ENCODE results near the gene ALS2CL.

Gene ALS2CL

GRCh38 chr3:46661776-46662766 is 31.4 kb downstream of the ALS2CL start:
- H3K27me3 ChIP-seq (ENCODE audit: control insufficient read depth, insufficient read depth, low read length), result no peaks in the 10 kb centered on the region
- H3K4me3 ChIP-seq (ENCODE audit: low read depth, low read length), result no peak overlapping the region
- H3K9ac ChIP-seq (ENCODE audit: low read length), result no peak overlapping the region
- H3K27ac ChIP-seq (ENCODE audit: low read depth, low read length), result no peak overlapping the region
- no peaks in the 10 kb centered on the region for H3K9me3 ChIP-seq (ENCODE audit: control insufficient read depth, insufficient read depth, low read depth, low read length)
- H3K4me1 ChIP-seq (ENCODE audit: control insufficient read depth, insufficient read depth, low read length), result peaks cover 56% of the 10 kb centered on the region
- H3K36me3 ChIP-seq (ENCODE audit: control insufficient read depth, insufficient read depth, low read length), result no peaks in the 10 kb centered on the region

GRCh38 chr3:46660543-46661523 is 32.6 kb downstream of the ALS2CL start:
- H3K4me1 ChIP-seq (ENCODE audit: control insufficient read depth, insufficient read depth, low read length), result peaks cover 65% of the 10 kb centered on the region
- no peak overlapping the region for H3K9ac ChIP-seq (ENCODE audit: low read length)
- H3K4me3 ChIP-seq (ENCODE audit: low read depth, low read length), result no peak overlapping the region
- H3K9me3 ChIP-seq (ENCODE audit: control insufficient read depth, insufficient read depth, low read depth, low read length), result no peaks in the 10 kb centered on the region
- no peaks in the 10 kb centered on the region for H3K36me3 ChIP-seq (ENCODE audit: control insufficient read depth, insufficient read depth, low read length)
- H3K27ac ChIP-seq (ENCODE audit: low read depth, low read length), result no peak overlapping the region
- no peaks in the 10 kb centered on the region for H3K27me3 ChIP-seq (ENCODE audit: control insufficient read depth, insufficient read depth, low read length)

GRCh38 chr3:46660003-46660402 is 33.5 kb downstream of the ALS2CL start:
- no peaks in the 10 kb centered on the region for H3K9me3 ChIP-seq (ENCODE audit: control insufficient read depth, insufficient read depth, low read depth, low read length)
- H3K27me3 ChIP-seq (ENCODE audit: control insufficient read depth, insufficient read depth, low read length), result no peaks in the 10 kb centered on the region
- H3K4me1 ChIP-seq (ENCODE audit: control insufficient read depth, insufficient read depth, low read length), result peaks cover 65% of the 10 kb centered on the region
- H3K27ac ChIP-seq (ENCODE audit: low read depth, low read length), result no peak overlapping the region
- H3K36me3 ChIP-seq (ENCODE audit: control insufficient read depth, insufficient read depth, low read length), result no peaks in the 10 kb centered on the region
- H3K4me3 ChIP-seq (ENCODE audit: low read depth, low read length), result no peak overlapping the region
- no peak overlapping the region for H3K9ac ChIP-seq (ENCODE audit: low read length)

DNA sequence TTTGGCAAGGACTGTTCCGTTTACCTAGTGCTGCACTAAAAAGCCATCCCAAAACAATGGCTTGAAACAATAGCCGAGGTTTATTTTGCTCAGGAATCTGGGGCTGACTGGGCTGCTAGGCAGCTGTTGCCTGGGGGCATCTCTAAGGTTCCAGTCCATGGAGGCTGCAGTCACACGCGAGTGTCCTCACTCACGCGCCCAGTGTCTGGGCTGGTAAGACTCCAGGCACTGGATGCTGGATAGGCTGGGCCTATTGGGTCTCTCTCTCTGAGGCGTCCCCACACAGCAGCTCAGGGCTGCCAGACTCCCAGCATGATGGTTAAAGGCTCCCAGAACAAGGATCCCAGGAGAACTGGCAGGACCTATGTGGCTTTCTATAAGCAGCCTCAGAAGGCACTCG is 34.2 kb downstream of the ALS2CL start:
- Histone ChIP-seq H3K36me3 (ENCODE audit: control insufficient read depth, insufficient read depth, low read length) (no peaks in the 10 kb centered on the region), H3K4me3 (ENCODE audit: low read depth, low read length) (no peak overlapping the region), H3K9me3 (ENCODE audit: control insufficient read depth, insufficient read depth, low read depth, low read length) (no peaks in the 10 kb centered on the region), H3K27ac (ENCODE audit: low read depth, low read length) (no peak overlapping the region), H3K4me1 (ENCODE audit: control insufficient read depth, insufficient read depth, low read length) (peaks cover 65% of the 10 kb centered on the region), H3K9ac (ENCODE audit: low read length) (peak overlapping the region; percentile 5), H3K27me3 (ENCODE audit: control insufficient read depth, insufficient read depth, low read length) (no peaks in the 10 kb centered on the region)

DNA sequence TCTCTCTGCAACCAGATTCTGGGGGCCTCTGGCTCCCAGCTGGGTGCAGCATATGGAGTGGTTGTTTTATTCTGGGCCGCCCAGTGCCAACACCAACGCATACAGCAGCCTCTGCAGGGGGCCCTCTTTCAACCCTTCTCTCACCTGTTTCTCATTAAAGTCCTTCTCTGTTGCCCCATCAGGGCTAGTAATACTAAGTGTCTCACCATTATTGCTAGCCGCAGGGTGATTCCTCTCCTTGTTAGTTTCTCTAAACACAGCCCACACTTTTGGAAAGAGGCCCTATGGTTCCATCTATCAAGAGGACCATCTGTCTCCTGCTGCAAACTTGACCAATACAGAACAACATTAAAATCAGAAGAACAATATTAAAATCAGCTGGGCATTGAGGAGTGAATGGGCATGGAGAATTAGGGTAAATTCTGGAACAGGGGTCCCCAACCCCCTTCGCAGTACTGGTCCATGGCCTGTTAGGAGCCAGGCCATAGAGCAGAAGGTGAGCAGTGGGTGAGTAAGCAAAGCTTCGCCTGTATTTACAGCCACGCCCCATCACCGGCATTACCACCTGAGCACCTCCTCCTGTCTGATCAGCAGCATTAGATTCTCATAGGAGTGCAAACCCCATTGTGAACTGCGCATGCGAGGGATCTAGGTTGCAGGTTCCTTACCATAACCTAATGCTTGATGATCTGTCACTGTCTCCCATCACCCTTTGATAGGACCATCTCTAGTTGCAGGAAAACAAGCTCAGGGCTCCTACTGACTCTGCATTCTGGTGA is 36.5 kb downstream of the ALS2CL start:
- peaks cover 9% of the 10 kb centered on the region for H3K9me3 ChIP-seq (ENCODE audit: control insufficient read depth, insufficient read depth, low read depth, low read length)
- H3K27ac ChIP-seq (ENCODE audit: low read depth, low read length), result no peak overlapping the region
- no peak overlapping the region for H3K4me3 ChIP-seq (ENCODE audit: low read depth, low read length)
- peaks cover 47% of the 10 kb centered on the region for H3K4me1 ChIP-seq (ENCODE audit: control insufficient read depth, insufficient read depth, low read length)
- no peaks in the 10 kb centered on the region for H3K36me3 ChIP-seq (ENCODE audit: control insufficient read depth, insufficient read depth, low read length)
- H3K27me3 ChIP-seq (ENCODE audit: control insufficient read depth, insufficient read depth, low read length), result no peaks in the 10 kb centered on the region
- H3K9ac ChIP-seq (ENCODE audit: low read length), result no peak overlapping the region

- H3K27ac ChIP-seq (ENCODE audit: low read depth, low read length), result no peak overlapping the region
- no peaks in the 10 kb centered on the region for H3K27me3 ChIP-seq (ENCODE audit: control insufficient read depth, insufficient read depth, low read length)
- H3K4me1 ChIP-seq (ENCODE audit: control insufficient read depth, insufficient read depth, low read length), result peaks cover 30% of the 10 kb centered on the region
- no peaks in the 10 kb centered on the region for H3K36me3 ChIP-seq (ENCODE audit: control insufficient read depth, insufficient read depth, low read length)
- H3K4me3 ChIP-seq (ENCODE audit: low read depth, low read length), result no peak overlapping the region
- H3K9me3 ChIP-seq (ENCODE audit: control insufficient read depth, insufficient read depth, low read depth, low read length), result peaks cover 15% of the 10 kb centered on the region
- H3K9ac ChIP-seq (ENCODE audit: low read length), result no peak overlapping the region
Observed at GRCh38 chr3:46655271-46655670, 38.2 kb downstream of the ALS2CL start.

DNA sequence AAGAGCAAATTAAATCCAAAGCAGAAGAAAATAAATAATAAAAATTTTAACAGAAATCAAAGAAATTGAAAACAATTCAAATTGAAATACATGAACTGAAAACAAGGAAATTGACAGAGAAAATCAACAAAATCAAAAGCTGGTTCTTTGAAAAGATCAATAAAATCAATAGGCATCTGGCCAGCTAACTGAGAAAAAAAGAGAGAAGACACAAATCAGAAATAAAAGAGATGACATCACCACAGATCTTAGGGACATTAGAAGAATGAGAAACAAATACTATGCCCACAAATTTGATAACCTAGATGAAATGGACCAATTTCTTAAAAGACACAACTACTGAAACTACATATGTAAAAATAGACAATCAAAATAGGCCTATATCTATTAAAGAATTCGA is 42.4 kb downstream of the ALS2CL start:
- H3K9me3 ChIP-seq (ENCODE audit: control insufficient read depth, insufficient read depth, low read depth, low read length), result peaks cover 15% of the 10 kb centered on the region
- H3K36me3 ChIP-seq (ENCODE audit: control insufficient read depth, insufficient read depth, low read length), result no peaks in the 10 kb centered on the region
- no peaks in the 10 kb centered on the region for H3K4me1 ChIP-seq (ENCODE audit: control insufficient read depth, insufficient read depth, low read length)
- no peak overlapping the region for H3K4me3 ChIP-seq (ENCODE audit: low read depth, low read length)
- no peak overlapping the region for H3K27ac ChIP-seq (ENCODE audit: low read depth, low read length)
- no peaks in the 10 kb centered on the region for H3K27me3 ChIP-seq (ENCODE audit: control insufficient read depth, insufficient read depth, low read length)
- H3K9ac ChIP-seq (ENCODE audit: low read length), result no peak overlapping the region

- Histone ChIP-seq H3K4me3 (ENCODE audit: low read depth, low read length) (no peak overlapping the region), H3K9ac (ENCODE audit: low read length) (no peak overlapping the region), H3K4me1 (ENCODE audit: control insufficient read depth, insufficient read depth, low read length) (no peaks in the 10 kb centered on the region), H3K27me3 (ENCODE audit: control insufficient read depth, insufficient read depth, low read length) (no peaks in the 10 kb centered on the region), H3K27ac (ENCODE audit: low read depth, low read length) (no peak overlapping the region), H3K9me3 (ENCODE audit: control insufficient read depth, insufficient read depth, low read depth, low read length) (peaks cover 15% of the 10 kb centered on the region), H3K36me3 (ENCODE audit: control insufficient read depth, insufficient read depth, low read length) (no peaks in the 10 kb centered on the region)
Observed at GRCh38 chr3:46649436-46649835, 44.0 kb downstream of the ALS2CL start.

GRCh38 chr3:46648096-46648495 is 45.4 kb downstream of the ALS2CL start:
- Histone ChIP-seq H3K27me3 (ENCODE audit: control insufficient read depth, insufficient read depth, low read length) (no peaks in the 10 kb centered on the region), H3K4me3 (ENCODE audit: low read depth, low read length) (no peak overlapping the region), H3K9me3 (ENCODE audit: control insufficient read depth, insufficient read depth, low read depth, low read length) (peaks cover 15% of the 10 kb centered on the region), H3K36me3 (ENCODE audit: control insufficient read depth, insufficient read depth, low read length) (no peaks in the 10 kb centered on the region), H3K9ac (ENCODE audit: low read length) (no peak overlapping the region), H3K27ac (ENCODE audit: low read depth, low read length) (no peak overlapping the region), H3K4me1 (ENCODE audit: control insufficient read depth, insufficient read depth, low read length) (no peaks in the 10 kb centered on the region)

DNA sequence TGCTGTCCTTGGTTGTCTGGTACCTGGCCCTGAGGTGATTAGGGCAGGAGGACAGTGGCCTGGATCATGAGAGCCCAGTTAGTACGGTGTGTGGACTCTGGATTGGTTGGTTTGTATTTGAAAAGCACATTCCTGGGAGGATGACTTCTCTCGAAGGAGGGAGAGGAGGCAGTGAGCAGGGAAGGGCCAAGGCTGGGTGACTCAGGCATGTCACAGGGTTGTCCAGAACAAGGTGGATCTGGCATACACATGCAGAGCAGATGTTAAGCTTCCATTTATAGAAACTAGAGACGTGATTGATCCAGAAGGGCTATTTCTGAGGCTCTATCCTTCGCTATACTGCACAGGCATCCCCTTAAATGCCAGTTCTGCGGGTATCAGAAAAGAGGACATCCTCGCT is 46.8 kb downstream of the ALS2CL start:
- Histone ChIP-seq H3K36me3 (ENCODE audit: control insufficient read depth, insufficient read depth, low read length) (no peaks in the 10 kb centered on the region), H3K9me3 (ENCODE audit: control insufficient read depth, insufficient read depth, low read depth, low read length) (peaks cover 4% of the 10 kb centered on the region; the same call in 1 of the 2 replicates), H3K27ac (ENCODE audit: low read depth, low read length) (no peak overlapping the region), H3K27me3 (ENCODE audit: control insufficient read depth, insufficient read depth, low read length) (no peaks in the 10 kb centered on the region), H3K4me1 (ENCODE audit: control insufficient read depth, insufficient read depth, low read length) (no peaks in the 10 kb centered on the region), H3K9ac (ENCODE audit: low read length) (no peak overlapping the region), H3K4me3 (ENCODE audit: low read depth, low read length) (no peak overlapping the region)
